Measurements from ENCODE around the gene XPO1.

GRCh38 chr2:61575447-61575859, 37.3 kb upstream of the XPO1 start:
- TF ChIP-seq CTCF (IDR thresholded peaks at IDR 0.05) (no peak), POLR2A (IDR thresholded peaks at IDR 0.05) (no peak), POLR2AphosphoS5 (IDR thresholded peaks at IDR 0.05) (no peak), EP300 (IDR thresholded peaks at IDR 0.05) (no peak)

All from upper lobe of left lung (tissue), 4 donors.